Endometrial microvascular endothelial cells (primary cell): ENCODE measurements around the gene POLQ. TPM values are rescaled to one million over a fixed set of nuclear protein-coding genes. Genes with fewer than 3 reads are reported as not detected.
"Not testable (repeated sequence)": the region's sequence is repeated elsewhere in the genome, so short reads cannot be mapped to it uniquely, and the experiment has no call there.

ENCODE experiments used
- in situ Hi-C: cut with HindIII; loops from 2 replicates; pipeline ENCODE4 v1.10.0; 2017; ENCODE audit warnings: low sequenced_read_pairs, low pct_unique_long_range_greater_than_20kb; ENCODE audit errors: inconsistent ontology term
- total RNA-seq: library from RNA; depleted of rRNA; stranded (reverse); fragments of >200 nt; gene quantifications from one replicate; pipeline ENCODE4 v1.2.3, GENCODE V29; 2015; ENCODE audit errors: inconsistent ontology term

POLQ gene
- 4.6 TPM for total RNA-seq

DNA sequence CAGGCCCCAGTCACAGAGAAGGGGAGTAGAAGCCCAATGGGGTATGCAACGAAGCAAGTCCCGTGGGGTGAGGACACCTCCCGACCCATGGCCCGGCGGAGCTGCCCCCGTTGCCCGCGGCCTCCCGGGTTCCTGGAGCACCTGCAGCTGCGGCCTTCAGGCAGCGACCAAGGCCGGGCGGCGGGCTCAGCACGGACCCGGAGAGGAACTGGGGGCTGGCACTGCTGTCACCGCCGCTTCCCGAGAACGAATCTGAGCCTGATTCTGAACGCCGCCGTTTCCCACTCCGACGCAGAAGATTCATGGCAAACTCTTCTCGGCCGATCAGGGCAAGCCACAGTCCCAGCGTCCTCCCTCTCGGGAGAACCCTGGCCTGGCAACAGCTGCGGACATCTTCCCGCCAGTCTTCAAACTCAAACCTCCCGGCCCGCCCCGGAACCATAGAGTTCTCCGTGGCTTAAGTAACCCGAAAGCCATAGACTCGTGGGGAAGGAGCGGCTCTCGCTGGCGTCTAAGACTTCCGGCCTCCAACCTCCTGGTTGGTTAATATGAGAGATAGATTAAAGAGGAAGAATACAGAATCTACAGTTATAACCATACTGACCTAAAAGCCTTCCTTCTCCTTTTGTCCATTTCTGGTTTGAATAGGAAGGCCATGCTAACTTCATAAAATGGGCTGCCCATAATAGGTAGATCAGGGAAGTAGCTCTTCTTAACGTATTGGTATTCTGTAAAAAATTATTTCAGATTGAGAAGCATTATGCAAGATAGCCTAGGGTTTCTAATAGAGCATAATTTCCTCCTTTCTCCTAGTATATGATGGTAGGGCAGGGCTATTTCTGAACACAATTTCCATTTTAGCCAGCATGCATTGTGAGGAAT is at the start of gene POLQ:
TSS of gene POLQ (minus strand) at position 415 of the 882 bp plus-strand sequence. CDS start at position 304, 111 bp downstream.
- in situ Hi-C loops = no loop called here

DNA sequence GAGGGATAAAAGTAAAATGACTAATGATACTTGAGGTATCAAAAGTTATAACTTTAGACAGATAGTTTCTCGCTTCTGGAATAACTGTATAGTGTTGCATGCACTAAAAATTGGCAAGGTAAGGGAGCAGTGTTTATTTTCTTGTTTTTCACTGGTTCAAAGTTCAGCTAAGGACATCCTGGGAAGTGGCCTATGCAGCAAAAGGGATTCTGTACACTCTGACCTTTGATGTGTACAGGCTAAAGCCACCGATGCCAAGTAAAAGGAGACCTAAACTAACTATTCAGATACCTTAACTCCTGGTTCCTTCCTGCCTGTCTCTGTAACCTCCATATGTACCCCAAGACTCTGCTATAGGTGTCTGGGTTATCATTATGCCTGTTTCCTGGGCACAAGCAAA is 49.1 kb upstream of the POLQ start:
- in situ Hi-C loops = no loop called here

DNA sequence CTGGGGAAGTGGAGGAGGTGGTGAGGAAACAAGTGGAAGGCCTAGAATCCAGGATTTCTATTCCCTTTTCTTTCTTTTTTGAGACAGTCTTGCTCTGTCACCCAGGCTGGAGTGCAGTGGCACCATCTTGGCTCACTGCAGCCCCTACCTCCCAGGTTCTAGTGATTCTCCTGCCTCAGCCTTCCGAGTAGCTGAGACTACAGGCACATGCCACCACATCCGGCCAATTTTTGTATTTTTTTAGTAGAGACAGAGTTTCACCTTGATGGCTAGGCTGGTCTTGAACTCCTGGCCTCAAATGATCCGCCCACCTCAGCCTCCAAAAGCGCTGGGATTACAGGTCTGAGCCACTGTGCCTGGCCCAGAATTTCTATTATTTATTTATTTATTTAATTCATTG is 48.0 kb upstream of the POLQ start:
- in situ Hi-C loops = not testable (repeated sequence)

GRCh38 chr3:121592856-121593702 is 47.3 kb upstream of the POLQ start, which contains the start of gene FBXO40:
FBXO40 (plus strand) TSS chr3:121593379; CDS start chr3:121620576, 27,197 bp downstream.
- in situ Hi-C loops = no loop called here

DNA sequence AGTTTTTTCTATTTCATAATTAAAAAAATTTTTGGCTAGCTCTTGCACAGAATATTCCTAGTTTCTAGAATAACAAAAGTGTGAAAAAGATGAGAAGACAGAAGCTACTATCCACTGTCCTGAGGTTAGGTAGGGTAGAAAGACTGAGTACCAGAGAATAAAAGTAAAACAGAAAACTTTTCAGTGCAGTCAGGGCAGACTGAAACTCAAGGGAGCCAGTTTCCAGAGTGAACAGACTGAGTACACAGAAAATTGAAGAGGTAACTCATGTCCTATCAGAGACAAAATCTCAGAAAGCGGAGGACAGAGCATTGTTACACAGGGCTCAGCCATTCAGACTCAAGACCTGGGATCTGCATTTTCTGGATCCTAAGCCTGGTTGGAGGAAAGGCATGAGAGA is 38.6 kb upstream of the POLQ start:
- in situ Hi-C loops = no loop called here

DNA sequence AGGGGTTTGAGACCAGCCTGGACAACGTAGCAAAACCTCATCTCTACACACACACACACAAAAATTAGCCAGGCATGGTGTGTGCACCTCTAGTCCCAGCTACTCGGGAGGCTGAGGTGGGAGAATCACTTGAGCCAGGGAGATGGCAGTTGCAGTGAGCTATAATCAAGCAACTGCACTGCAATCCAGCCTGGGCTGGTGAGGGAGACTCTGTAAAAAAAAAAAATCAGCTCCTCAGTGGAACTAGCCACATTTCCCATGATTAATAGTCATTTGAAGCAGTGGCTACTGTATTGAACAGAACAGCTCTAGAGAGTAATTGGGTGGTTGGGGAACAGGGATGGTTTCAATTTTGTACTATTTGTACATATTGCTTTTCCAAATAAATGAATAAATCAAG is 35.9 kb upstream of the POLQ start:
- in situ Hi-C loops = no loop called here

DNA sequence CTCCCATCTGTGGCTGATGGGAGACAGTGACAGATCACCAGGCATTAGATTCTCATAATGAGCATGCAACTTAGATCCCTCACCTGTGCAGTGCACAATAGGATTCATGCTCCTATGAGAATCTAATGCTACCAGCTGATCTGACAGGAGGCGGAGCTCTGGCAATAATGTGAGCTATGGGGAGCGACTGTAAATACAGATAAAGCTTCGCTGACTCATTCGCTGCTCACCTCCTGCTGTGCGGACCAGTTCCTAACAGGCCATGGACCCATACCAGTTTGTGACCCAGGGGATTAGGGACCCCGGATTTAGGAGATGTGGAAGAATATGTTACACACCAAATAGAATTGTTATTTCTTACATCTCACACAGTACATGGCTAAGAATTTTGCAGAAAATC is 28.7 kb upstream of the POLQ start:
- in situ Hi-C loops = no loop called here

DNA sequence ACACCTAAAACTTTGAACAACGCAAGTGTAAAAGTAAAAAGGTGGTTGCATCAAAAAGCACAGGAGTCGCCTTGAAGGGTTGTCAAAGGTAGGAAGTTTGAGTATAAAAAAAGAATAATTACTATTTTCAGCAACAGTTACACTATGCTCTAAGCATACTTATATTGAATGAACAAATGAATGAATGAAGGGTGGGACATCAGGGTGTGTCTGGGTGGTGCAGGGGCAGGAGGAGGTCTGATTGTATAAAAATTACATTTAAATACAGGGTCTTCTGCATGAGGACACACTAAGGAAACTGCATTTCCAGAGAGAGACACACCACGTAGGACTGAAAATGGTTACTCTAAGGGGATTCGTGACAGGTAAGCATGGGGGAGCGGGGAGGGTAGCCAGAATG is 21.9 kb upstream of the POLQ start, which contains the start of gene ARGFX:
TSS of gene ARGFX (plus strand) at position 301 of the 400 bp plus-strand sequence. CDS start 2,765 bp downstream, outside the sequence.
- in situ Hi-C loops = no loop called here

GRCh38 chr3:121566773-121567172 is 21.0 kb upstream of the POLQ start:
- in situ Hi-C loops = no loop called here

- in situ Hi-C loops = no loop called here
These were observed 16.4 kb upstream of the POLQ start for GRCh38 chr3:121562148-121562547.

GRCh38 chr3:121557426-121557934 is 11.7 kb upstream of the POLQ start:
- in situ Hi-C loops = no loop called here

DNA sequence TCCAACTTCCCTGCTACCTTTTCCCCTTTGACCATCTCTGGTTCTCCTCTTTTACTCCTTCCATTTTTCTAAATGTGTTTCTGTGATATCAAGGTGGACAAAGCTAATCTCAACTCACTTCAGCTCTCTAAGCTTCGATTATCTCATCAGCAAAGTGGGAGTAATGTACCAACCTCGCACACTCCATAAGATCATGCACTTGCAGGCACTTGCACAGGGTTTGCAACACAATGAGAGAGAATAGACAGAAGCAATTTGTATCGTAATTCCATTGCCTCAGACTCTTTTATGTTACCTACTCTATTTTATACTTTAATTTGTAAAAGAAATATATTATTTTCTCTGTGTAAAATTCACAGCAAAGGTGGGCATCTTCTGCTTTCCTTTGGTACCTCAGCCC is 7.0 kb upstream of the POLQ start:
- in situ Hi-C loops = no loop called here

GRCh38 chr3:121552379-121552778 is 6.6 kb upstream of the POLQ start:
- in situ Hi-C loops = no loop called here

DNA sequence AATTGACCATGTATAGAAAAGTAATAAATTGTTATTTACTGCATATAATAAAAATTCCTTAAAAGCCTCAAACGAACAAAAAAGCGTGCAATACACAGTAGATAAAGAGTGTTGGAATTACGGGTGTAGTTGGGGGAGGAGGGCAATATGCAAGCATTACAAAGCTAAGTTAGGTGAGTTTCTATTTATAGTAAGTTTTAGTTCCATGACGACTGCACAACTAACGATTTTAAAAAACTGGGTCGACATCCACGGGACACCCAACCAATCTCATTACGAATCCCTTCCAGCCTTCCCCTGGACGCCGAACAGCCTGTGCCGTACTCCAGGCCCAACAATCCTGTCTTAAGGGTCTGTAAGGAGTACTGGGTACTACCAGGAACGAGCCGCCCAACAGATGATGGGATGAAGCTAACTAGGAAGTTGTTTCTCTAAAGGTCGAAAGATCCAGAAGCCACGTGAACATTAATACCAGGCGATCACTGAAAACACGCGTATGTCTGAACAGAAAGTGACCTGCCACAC is 677 bp downstream of the POLQ start:
- in situ Hi-C loops = no loop called here

DNA sequence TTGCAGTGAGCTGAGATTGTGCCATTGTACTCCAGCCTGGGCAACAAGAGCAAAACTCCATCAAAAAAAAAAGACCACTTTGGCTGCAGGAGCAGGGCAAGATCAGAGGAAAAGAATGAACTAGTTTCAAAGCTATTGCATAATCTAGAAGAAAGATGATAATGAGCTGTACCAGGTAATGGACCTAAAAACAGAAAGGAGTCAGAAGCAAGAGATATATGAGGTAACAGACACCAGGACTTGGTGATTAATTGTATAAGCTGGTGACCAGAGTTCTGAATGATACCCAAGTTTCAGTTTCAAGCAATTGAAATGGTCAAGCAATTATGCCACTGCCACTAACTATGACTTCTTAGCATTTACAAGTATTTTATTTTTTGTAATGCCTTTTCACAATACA is 2.9 kb downstream of the POLQ start:
- in situ Hi-C loops = no loop called here

GRCh38 chr3:121531269-121531668 is 14.5 kb downstream of the POLQ start:
- in situ Hi-C loops = no loop called here

GRCh38 chr3:121529308-121529707 is 16.5 kb downstream of the POLQ start:
- in situ Hi-C loops = no loop called here

DNA sequence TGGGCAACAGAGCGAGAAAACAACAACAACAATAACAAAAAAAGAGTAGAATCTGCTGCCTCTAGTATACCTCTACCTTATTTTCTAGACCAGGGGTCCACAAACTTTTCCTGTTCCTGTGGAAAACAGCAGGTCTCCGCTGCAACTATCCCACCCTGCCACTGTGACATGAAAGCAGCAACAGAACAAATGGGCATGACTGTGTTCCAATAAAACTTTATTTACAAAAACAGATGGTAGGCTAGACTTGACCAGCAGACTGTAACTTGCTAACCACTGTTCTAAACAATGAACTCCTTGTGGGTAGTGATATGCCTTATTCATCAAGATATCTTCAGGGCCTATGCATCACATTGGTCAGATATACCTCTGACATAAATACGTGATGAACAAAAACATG is 25.3 kb downstream of the POLQ start:
- in situ Hi-C loops = no loop called here

GRCh38 chr3:121517953-121518655 is 27.7 kb downstream of the POLQ start:
- in situ Hi-C loops = no loop called here
